ENCODE measurements around the gene NEURL1. TPM values are rescaled to one million over a fixed set of nuclear protein-coding genes. Genes with fewer than 3 reads are reported as not detected.

NEURL1 gene
- total and polyA plus RNA-seq, 2 donors (not counting 3 experiments of a cell fraction or from before 2014, with no cell fraction given) = 0.06 to 0.22 TPM

DNA sequence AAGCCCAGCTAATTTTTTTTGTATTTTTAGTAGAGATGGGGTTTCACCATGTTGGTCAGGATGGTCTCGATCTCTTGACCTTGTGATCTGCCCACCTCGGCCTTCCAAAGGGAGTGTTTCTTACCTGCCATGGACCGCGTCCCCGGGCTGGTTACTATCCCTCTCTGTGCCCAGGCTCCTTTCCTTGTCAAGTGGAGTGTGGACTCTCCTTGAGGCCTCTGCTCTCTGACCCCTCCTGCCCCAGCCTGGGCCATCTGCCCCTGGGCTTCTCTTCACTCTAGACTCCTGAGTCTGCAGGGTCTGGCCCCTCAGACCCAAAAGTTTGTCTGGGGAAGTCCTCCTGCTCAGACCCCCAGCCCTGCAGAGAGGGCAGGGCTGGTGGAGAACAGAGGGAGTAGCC is 20.7 kb downstream of the NEURL1 start:
- no peak for FAIRE-seq
- Histone ChIP-seq H3K79me2 (ENCODE audit: control insufficient read depth, insufficient read depth, low read length) (no peaks in the 10 kb centered on the region), H3K4me1 (ENCODE audit: control insufficient read depth, extremely low read depth, insufficient read depth, low read length) (peaks cover 8% of the 10 kb centered on the region), H3K4me3 (replicated peaks in 1 of 3; ENCODE audit: insufficient read depth in 1 of 3, low read depth in 1 of 3, low read length in 3 of 3) (no peak overlapping the region), H4K20me1 (replicated peaks; ENCODE audit: control insufficient read depth, extremely low read depth, insufficient read depth, low read length) (no peaks in the 10 kb centered on the region), H2AFZ (ENCODE audit: low read depth, low read length) (no peak overlapping the region), H3K27ac (ENCODE audit: insufficient read depth, low read depth, low read length) (no peak overlapping the region), H3K4me2 (ENCODE audit: insufficient read depth, low read length) (no peak overlapping the region), H3K27me3 (ENCODE audit: control insufficient read depth in 2 of 2, insufficient read depth in 2 of 2, low read length in 2 of 2) (peaks cover 0 to 1% of the 10 kb centered on the region in 2 experiments), H3K9ac (replicated peaks; ENCODE audit: extremely low read depth, insufficient read depth, low read length) (no peak overlapping the region), H3K9me1 (replicated peaks; ENCODE audit: control insufficient read depth, extremely low read depth, insufficient read depth, low read length) (no peaks in the 10 kb centered on the region), H3K9me3 (replicated peaks; ENCODE audit: control insufficient read depth, insufficient read depth, low read length) (no peaks in the 10 kb centered on the region), H3K36me3 (ENCODE audit: control insufficient read depth in 2 of 2, extremely low read depth in 1 of 2, insufficient read depth in 2 of 2, low read length in 2 of 2) (no peaks in the 10 kb centered on the region)
- ChIA-PET POLR2A (no interaction called here), CTCF (no interaction called here)
- intact Hi-C loops (cut with micrococcal nuclease) (no loop called here), dilution Hi-C loops (cut with MboI; ENCODE audit: extremely low pct_ligation_motif_present, low sequenced_read_pairs) (no loop called here)
- BruUV-seq (replicated peaks) = no TSS peak
- DNase-seq (ENCODE audit: low read depth, low spot score) = no peak
- TF ChIP-seq POLR2A (IDR thresholded peaks at IDR 0.05; ENCODE audit: low read depth, low read length) (no peak), FOS (IDR thresholded peaks at IDR 0.05; ENCODE audit: borderline replicate concordance, insufficient read depth, low read length) (no peak), MYC (IDR thresholded peaks at IDR 0.05; ENCODE audit: low read depth, low read length) (no peak), EZH2 (IDR thresholded peaks at IDR 0.05; ENCODE audit: borderline replicate concordance, low read depth, low read length, severe bottlenecking) (no peak), POLR2AphosphoS5 (IDR thresholded peaks at IDR 0.05; ENCODE audit: insufficient read depth, low read depth, low read length) (no peak), JUN (IDR thresholded peaks at IDR 0.05; ENCODE audit: borderline replicate concordance, insufficient read depth, insufficient read length, low read depth) (no peak), GATA2 (IDR thresholded peaks at IDR 0.05; ENCODE audit: insufficient read depth, insufficient read length, low read depth, low read length) (no peak)
- TF ChIP-seq, protein P1, sequence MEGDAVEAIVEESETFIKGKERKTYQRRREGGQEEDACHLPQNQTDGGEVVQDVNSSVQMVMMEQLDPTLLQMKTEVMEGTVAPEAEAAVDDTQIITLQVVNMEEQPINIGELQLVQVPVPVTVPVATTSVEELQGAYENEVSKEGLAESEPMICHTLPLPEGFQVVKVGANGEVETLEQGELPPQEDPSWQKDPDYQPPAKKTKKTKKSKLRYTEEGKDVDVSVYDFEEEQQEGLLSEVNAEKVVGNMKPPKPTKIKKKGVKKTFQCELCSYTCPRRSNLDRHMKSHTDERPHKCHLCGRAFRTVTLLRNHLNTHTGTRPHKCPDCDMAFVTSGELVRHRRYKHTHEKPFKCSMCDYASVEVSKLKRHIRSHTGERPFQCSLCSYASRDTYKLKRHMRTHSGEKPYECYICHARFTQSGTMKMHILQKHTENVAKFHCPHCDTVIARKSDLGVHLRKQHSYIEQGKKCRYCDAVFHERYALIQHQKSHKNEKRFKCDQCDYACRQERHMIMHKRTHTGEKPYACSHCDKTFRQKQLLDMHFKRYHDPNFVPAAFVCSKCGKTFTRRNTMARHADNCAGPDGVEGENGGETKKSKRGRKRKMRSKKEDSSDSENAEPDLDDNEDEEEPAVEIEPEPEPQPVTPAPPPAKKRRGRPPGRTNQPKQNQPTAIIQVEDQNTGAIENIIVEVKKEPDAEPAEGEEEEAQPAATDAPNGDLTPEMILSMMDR (IDR thresholded peaks at IDR 0.05; ENCODE audit: extremely low read depth in 1 of 2, insufficient read depth in 1 of 2, low read depth in 1 of 2, low read length in 2 of 2) = no peak
- TF ChIP-seq, protein P2, sequence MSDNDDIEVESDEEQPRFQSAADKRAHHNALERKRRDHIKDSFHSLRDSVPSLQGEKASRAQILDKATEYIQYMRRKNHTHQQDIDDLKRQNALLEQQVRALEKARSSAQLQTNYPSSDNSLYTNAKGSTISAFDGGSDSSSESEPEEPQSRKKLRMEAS (IDR thresholded peaks at IDR 0.05; ENCODE audit: insufficient read depth, insufficient read length) = no peak

All from endothelial cell of umbilical vein (primary cell).